ENCODE data around the gene RNLS. TPM values are rescaled to one million over a fixed set of nuclear protein-coding genes. Genes with fewer than 3 reads are reported as not detected.

The RNLS gene
- total RNA-seq (1 to 10 TPM; 4.6 to 6.4 (median 5.9) TPM), polyA plus RNA-seq (1 to 10 TPM; 2.5 to 6.4 TPM)

- intact Hi-C loops (cut with DNase I), result no loop called here
- ATAC-seq (peak; percentile 95 to 98 (median 96)), FAIRE-seq (no peak), DNase-seq (peak; percentile 72 to 89 (median 80))
- WGBS, 2 donors, result 2% methylated on average over 63 of the region's 63 CpGs
- H3K9me3 ChIP-seq, result no peaks in the 10 kb centered on the region
- no peaks in the 10 kb centered on the region for H3K4me1 ChIP-seq
- H3K27ac ChIP-seq, result peak within 1 kb of the TSS; percentile 92 to 96 (median 96)
- no peaks in the 10 kb centered on the region for H3K27me3 ChIP-seq
- peak; percentile 61 to 90 (median 75) for TF ChIP-seq CTCF (IDR thresholded peaks at IDR 0.05)
- H3K36me3 ChIP-seq, result no peaks in the 10 kb centered on the region
- H3K4me3 ChIP-seq, result peak within 1 kb of the TSS; percentile 65 to 71 (median 68)
Measured at GRCh38 chr10:88582806-88583583, at the start of gene RNLS. RNLS (minus strand) TSS chr10:88583318.

GRCh38 chr10:88624840-88625239 lies 41.7 kb upstream of the RNLS start:
- FAIRE-seq, result no peak
- Histone ChIP-seq H3K27me3 (no peaks in the 10 kb centered on the region), H3K27ac (no peak overlapping the region), H3K9me3 (no peaks in the 10 kb centered on the region), H3K4me1 (no peaks in the 10 kb centered on the region), H3K4me3 (no peak overlapping the region), H3K36me3 (no peaks in the 10 kb centered on the region)
- intact Hi-C loops (cut with DNase I), result no loop called here
- no peak for TF ChIP-seq CTCF (IDR thresholded peaks at IDR 0.05)
- no peak for ATAC-seq
- DNase-seq, result no peak

DNA sequence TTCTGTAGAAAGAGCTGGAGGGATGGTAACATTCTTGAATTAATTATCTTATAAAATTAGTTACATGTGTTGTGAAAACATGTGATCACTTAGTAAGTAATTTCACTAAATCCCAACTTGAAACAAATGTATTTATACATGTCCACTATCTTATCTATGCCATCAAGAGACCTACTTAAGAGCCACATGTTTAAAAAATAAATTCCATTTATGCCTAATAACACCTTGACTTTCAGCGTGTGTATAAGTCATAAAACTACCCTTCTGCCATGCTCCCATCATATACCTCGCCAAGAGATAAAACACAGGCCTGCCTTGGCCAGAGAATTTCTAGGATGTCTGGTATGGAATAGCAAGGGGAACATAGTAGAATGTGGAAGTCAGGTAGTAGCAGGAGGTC lies 40.7 kb upstream of the RNLS start:
- Histone ChIP-seq H3K27me3 (no peaks in the 10 kb centered on the region), H3K27ac (no peak overlapping the region), H3K9me3 (no peaks in the 10 kb centered on the region), H3K4me3 (no peak overlapping the region), H3K4me1 (no peaks in the 10 kb centered on the region), H3K36me3 (no peaks in the 10 kb centered on the region)
- ATAC-seq (no peak), FAIRE-seq (no peak), DNase-seq (no peak)
- no peak for TF ChIP-seq CTCF (IDR thresholded peaks at IDR 0.05)
- intact Hi-C loops (cut with DNase I), result no loop called here
- 64 to 66% methylated on average over 2 of the region's 2 CpGs for WGBS, 2 donors

GRCh38 chr10:88620441-88620840 lies 37.3 kb upstream of the RNLS start:
- no peak for FAIRE-seq
- TF ChIP-seq CTCF (IDR thresholded peaks at IDR 0.05), result no peak
- H3K4me3 ChIP-seq, result no peak overlapping the region
- no peaks in the 10 kb centered on the region for H3K27me3 ChIP-seq
- H3K36me3 ChIP-seq, result no peaks in the 10 kb centered on the region
- no peak for ATAC-seq
- intact Hi-C loops (cut with DNase I), result no loop called here
- 70 to 81% methylated on average over 1 of the region's 1 CpG for WGBS, 2 donors
- no peaks in the 10 kb centered on the region for H3K4me1 ChIP-seq
- DNase-seq, result no peak
- H3K9me3 ChIP-seq, result no peaks in the 10 kb centered on the region
- H3K27ac ChIP-seq, result no peak overlapping the region

GRCh38 chr10:88618496-88618895 lies 35.4 kb upstream of the RNLS start:
- Histone ChIP-seq H3K27me3 (no peaks in the 10 kb centered on the region), H3K9me3 (no peaks in the 10 kb centered on the region), H3K4me3 (no peak overlapping the region), H3K4me1 (no peaks in the 10 kb centered on the region), H3K27ac (no peak overlapping the region), H3K36me3 (no peaks in the 10 kb centered on the region)
- 47 to 58% methylated on average over 1 of the region's 1 CpG for WGBS, 2 donors
- intact Hi-C loops (cut with DNase I), result no loop called here
- ATAC-seq, result no peak
- peak in 1 of 6 donors; percentile 14 for DNase-seq
- FAIRE-seq, result no peak
- TF ChIP-seq CTCF (IDR thresholded peaks at IDR 0.05), result no peak
